ENCODE results near the gene APPL2.
"Not testable (repeated sequence)": the region's sequence is repeated elsewhere in the genome, so short reads cannot be mapped to it uniquely, and the experiment has no call there.

Gene APPL2

GRCh38 chr12:105189293-105189692 lies 46.7 kb downstream of the APPL2 start:
- no peak for DNase-seq

DNA sequence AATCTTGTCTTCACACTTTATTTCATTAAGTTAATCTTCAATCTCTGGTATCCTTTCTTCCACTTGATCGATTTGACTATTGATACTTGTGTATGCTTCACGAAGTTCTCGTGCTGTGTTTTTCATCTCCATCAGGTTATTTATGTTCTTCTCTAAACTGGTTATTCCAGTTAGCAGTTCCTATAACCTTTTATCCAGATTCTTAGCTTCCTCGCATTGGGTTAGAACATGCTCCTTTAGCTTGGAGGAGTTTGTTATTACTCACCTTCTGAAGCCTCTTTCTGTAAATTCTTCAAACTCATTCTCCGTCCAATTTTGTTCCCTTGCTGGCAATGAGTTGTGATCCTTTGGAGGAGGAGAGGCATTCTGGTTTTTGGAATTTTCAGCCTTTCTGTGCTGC lies 52.0 kb downstream of the APPL2 start:
- not testable (repeated sequence) for DNase-seq

- not testable (repeated sequence) for DNase-seq
These were observed 52.6 kb downstream of the APPL2 start for GRCh38 chr12:105183406-105183805.

DNA sequence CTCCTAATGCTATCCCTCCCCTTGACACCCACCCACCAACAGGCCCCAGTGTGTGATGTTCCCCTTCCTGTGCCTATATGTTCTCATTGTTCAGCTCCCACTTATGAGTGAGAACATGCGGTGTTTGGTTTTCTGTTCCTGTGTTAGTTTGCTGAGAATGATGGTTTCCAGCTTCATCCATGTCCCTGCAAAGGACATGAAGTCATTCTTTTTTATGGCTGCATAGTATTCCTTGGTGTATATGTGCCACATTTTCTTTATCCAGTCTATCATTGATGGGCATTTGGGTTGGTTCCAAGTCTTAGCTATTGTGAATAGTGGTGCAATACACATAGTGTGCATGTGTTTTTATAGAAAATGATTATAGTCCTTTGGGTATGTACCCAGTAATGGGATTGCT lies 56.9 kb downstream of the APPL2 start:
- DNase-seq = not testable (repeated sequence)

DNA sequence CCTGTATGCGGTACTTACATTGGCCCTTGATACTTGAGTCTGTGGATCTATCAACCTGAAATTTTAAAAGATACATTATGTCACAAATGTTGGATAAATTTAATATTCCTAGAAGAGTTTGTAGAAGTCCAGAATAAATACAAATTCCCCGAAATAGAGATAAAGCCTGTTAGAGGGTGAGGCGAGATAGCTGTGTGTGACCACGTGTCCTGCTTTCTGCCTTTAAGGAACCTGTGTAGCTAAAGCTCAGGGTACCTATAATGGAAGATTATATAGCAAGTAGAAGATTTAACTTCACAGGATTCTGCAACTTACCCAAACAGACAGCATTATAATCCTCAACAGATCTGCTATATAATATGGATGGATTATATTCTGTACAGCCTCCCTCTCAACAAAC lies 58.8 kb downstream of the APPL2 start:
- no peak for DNase-seq

DNA sequence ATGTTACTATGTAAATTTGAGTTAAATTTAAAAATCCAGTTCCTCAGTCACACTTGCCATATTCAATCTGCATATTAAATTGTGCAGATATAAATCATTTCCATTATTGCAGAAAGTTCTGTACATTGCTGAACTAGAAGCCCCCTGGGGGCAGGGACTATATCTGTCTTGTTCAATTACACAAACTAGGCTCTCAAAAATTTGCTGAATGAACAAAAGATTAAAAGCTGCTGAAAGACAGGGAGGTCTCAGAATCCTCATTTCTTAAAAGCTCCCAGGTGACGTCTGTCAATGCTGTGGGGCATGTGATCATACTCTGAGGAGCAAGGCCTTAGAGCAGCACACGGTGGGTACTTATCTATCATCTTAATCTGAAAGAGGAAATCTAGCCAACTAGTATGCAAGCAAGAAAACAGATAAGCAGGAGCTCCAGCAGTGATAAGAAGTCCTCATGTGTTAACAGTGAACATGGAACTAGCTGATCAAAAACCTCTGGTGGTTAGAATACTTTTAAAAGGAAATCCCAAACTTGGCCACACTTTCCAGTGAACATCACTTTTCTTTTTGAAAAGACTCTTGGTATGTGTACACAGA lies 60.5 kb downstream of the APPL2 start:
- DNase-seq = no peak

- DNase-seq = no peak
These were observed 64.1 kb downstream of the APPL2 start for GRCh38 chr12:105171691-105172436.

GRCh38 chr12:105170139-105170538 lies 65.8 kb downstream of the APPL2 start:
- no peak for DNase-seq

DNA sequence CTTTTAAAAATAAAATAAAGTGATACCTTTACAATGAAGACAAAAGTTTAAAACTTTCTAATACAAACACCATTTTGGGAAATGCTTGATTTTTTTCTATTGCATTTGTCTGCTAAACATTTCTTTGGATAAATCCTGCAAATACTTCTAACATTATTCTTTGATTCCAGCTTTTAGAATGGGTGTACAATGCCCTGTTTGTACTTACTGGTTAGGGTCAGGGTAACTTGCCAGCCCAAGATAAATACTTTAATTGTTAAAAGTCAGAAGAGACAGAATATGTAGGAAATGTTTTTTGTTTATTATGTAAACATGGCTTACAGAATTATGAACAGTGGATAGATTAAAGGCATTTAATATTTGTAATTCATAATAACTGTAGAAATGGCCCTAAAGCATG lies 68.0 kb downstream of the APPL2 start:
- DNase-seq = no peak

- DNase-seq = no peak
These were observed 68.6 kb downstream of the APPL2 start for GRCh38 chr12:105167346-105167745.

- no peak for DNase-seq
These were observed 69.2 kb downstream of the APPL2 start for GRCh38 chr12:105166736-105167135.

- DNase-seq = no peak
These were observed 71.9 kb downstream of the APPL2 start for GRCh38 chr12:105164068-105164467.

DNA sequence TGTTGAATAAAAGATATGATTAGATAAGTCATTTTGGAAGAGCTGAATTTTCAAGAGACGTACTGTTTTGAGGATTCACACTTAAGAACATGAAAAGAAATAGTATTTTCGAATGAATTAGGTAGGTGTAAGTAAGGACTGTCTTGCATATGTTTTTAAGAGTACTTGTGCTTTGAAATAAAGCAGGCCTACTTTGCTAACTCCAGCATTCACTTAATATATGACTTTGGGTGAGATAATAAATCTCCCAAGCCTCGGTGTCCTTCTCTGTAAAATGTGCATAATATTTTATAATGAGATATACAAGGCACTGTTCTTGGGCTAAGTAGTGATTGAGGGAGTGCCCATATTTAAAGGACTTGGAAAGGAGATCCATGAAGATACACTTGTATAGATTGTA lies 73.8 kb downstream of the APPL2 start:
- no peak for DNase-seq

- DNase-seq = no peak
These were observed 77.1 kb downstream of the APPL2 start for GRCh38 chr12:105158876-105159275.

DNA sequence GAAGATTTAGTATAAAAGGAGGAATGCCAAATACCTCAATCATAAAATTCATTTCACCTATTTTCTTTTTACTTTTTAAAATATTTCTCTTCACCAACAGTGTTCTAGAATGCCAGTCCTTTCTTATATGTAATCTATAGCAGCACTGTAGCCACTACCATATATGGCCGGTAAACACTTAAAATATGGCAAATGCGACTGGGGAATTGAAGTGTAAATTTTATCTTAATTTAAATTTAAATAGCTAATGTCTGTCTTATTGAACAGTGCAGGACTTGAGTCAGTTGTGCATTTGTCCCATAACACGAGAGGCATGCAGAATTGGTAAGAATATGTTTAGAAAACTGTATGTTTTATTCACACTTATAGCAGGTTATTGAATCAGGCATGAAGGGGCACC lies 78.4 kb downstream of the APPL2 start:
- no peak for DNase-seq

DNA sequence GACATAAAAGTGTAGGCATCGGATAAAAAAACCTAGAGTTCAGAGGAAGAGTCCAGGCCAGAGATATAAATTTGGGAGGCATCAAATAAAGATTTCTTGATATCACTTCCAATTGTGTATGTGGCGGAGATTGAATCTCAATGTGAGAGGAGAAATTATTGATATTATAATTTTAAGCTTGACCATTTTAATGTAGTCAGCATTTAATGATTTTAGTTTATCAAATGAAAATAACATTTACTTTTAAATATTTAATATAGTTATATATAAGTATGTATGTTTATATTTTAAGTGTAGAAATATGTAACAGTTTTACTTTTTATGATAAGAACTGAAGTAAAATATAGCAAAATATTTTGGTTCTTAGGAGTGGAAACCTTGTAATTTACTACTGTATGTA lies 79.7 kb downstream of the APPL2 start:
- DNase-seq = no peak

GRCh38 chr12:105142259-105142658 lies 93.7 kb downstream of the APPL2 start:
- DNase-seq = no peak

- DNase-seq = no peak
These were observed 94.6 kb downstream of the APPL2 start for GRCh38 chr12:105141320-105141922.

- no peak for DNase-seq
These were observed 97.7 kb downstream of the APPL2 start for GRCh38 chr12:105138248-105138647.

Data from retina (tissue), 1 donor.